ENCODE measurements around the gene DHRS13. TPM values are rescaled to one million over a fixed set of nuclear protein-coding genes. Genes with fewer than 3 reads are reported as not detected.

Gene DHRS13
- total RNA-seq, 1 donor = 30.7 TPM

GRCh38 chr17:28864991-28865849 lies 37.7 kb downstream of the DHRS13 start:
- DNase-seq (ENCODE audit: low read depth in 2 of 3, low spot score in 2 of 3) = peak in 2 of 3 donors; percentile 21 to 52

- DNase-seq (ENCODE audit: low read depth in 2 of 3, low spot score in 2 of 3) = no peak
Observed at GRCh38 chr17:28863953-28864352, 38.9 kb downstream of the DHRS13 start.

GRCh38 chr17:28862561-28862960 lies 40.3 kb downstream of the DHRS13 start:
- DNase-seq (ENCODE audit: low read depth in 2 of 3, low spot score in 2 of 3) = no peak

GRCh38 chr17:28861393-28862203 lies 41.3 kb downstream of the DHRS13 start:
- no peak for DNase-seq (ENCODE audit: low read depth in 2 of 3, low spot score in 2 of 3)

- DNase-seq (ENCODE audit: low read depth in 2 of 3, low spot score in 2 of 3) = no peak
Observed at GRCh38 chr17:28860363-28860808, 42.5 kb downstream of the DHRS13 start.

- no peak for DNase-seq (ENCODE audit: low read depth in 2 of 3, low spot score in 2 of 3)
Observed at GRCh38 chr17:28858801-28859355, 44.0 kb downstream of the DHRS13 start.

- DNase-seq (ENCODE audit: low read depth in 2 of 3, low spot score in 2 of 3) = no peak
Observed at GRCh38 chr17:28857905-28858800, 44.7 kb downstream of the DHRS13 start.

GRCh38 chr17:28856028-28856574 lies 46.8 kb downstream of the DHRS13 start:
- no peak for DNase-seq (ENCODE audit: low read depth in 2 of 3, low spot score in 2 of 3)

GRCh38 chr17:28855336-28855679 lies 47.6 kb downstream of the DHRS13 start:
- no peak for DNase-seq (ENCODE audit: low read depth in 2 of 3, low spot score in 2 of 3)

GRCh38 chr17:28854457-28855335 lies 48.2 kb downstream of the DHRS13 start, which contains the start of gene ERAL1:
TSS of gene ERAL1 (plus strand) at chr17:28855016. CDS start at chr17:28855035, 19 bp downstream.
- DNase-seq (ENCODE audit: low read depth in 2 of 3, low spot score in 2 of 3) = peak; percentile 61 to 85 (median 81)

GRCh38 chr17:28853295-28853694 lies 49.6 kb downstream of the DHRS13 start:
- no peak for DNase-seq (ENCODE audit: low read depth in 2 of 3, low spot score in 2 of 3)

GRCh38 chr17:28849281-28849680 lies 53.6 kb downstream of the DHRS13 start:
- DNase-seq (ENCODE audit: low read depth in 2 of 3, low spot score in 2 of 3) = peak in 2 of 3 donors; percentile 62 to 78

- peak; percentile 16 to 82 (median 56) for DNase-seq (ENCODE audit: low read depth in 2 of 3, low spot score in 2 of 3)
Observed at GRCh38 chr17:28848667-28849066, 54.2 kb downstream of the DHRS13 start.

Other genes starting within 250 kb of the DHRS13 start
- 56.3 TPM for gene SDF2, start 241.2 kb downstream of the DHRS13 start, total RNA-seq
- gene SUPT6H, start 240.9 kb downstream of the DHRS13 start, total RNA-seq = 61.9 TPM
- gene PROCA1, start 191.2 kb downstream of the DHRS13 start, total RNA-seq = 3.5 TPM
- 160 TPM for gene RAB34, start 185.2 kb downstream of the DHRS13 start, total RNA-seq
- gene RPL23A, start 183.1 kb downstream of the DHRS13 start, total RNA-seq = 745 TPM
- gene TLCD1, start 176.8 kb downstream of the DHRS13 start, total RNA-seq = 1.1 TPM
- 12.4 TPM for gene NEK8, start 174.3 kb downstream of the DHRS13 start, total RNA-seq
- 42.3 TPM for gene TRAF4, start 159.1 kb downstream of the DHRS13 start, total RNA-seq
- 19.1 TPM for gene FAM222B, start 60.3 kb downstream of the DHRS13 start, total RNA-seq
- gene ERAL1, start 48.1 kb downstream of the DHRS13 start, total RNA-seq = 47.4 TPM
- gene FLOT2, start 5.3 kb downstream of the DHRS13 start, total RNA-seq = 61.7 TPM
- 87.8 TPM for gene PHF12, start 48.4 kb upstream of the DHRS13 start, total RNA-seq
- under 0.01 TPM for gene SEZ6, start 103.0 kb upstream of the DHRS13 start, total RNA-seq
- gene PIPOX, start 140.1 kb upstream of the DHRS13 start, total RNA-seq = 9.7 TPM

All from hematopoietic multipotent progenitor cell (in vitro differentiated cells).